Liver (tissue), 9 donors: ENCODE results near the gene TMEM125. TPM values are rescaled to one million over a fixed set of nuclear protein-coding genes. Genes with fewer than 3 reads are reported as not detected.

Experiments
- DNase-seq: peaks from one replicate; pipeline ENCODE4 v3.0.0-alpha.2; 2017; ENCODE audit warnings: low spot score
- H3K27ac ChIP-seq, 2 donors: one replicate each; pipeline ENCODE4 v1.7.0; 2013; ENCODE audit warnings: inconsistent platforms in 2 of 2, low read length in 2 of 2, control low read depth in 1 of 2, low read depth in 1 of 2, mild to moderate bottlenecking in 1 of 2
- H3K27me3 ChIP-seq, 4 donors: one replicate each; pipeline versions ENCODE4 v1.6.1 to v1.7.0; 2013; ENCODE audit warnings: low read length in 3 of 4, inconsistent platforms in 1 of 4, mild to moderate bottlenecking in 1 of 4, moderate library complexity in 1 of 4; ENCODE audit not compliant: control insufficient read depth in 4 of 4, insufficient read depth in 4 of 4
- H3K36me3 ChIP-seq, 4 donors: one replicate each; pipeline versions ENCODE4 v1.6.1 to v1.7.0; 2013; ENCODE audit warnings: low read length in 3 of 4, mild to moderate bottlenecking in 3 of 4, low read depth in 1 of 4, moderate library complexity in 1 of 4; ENCODE audit not compliant: control insufficient read depth in 4 of 4, insufficient read depth in 3 of 4
- H3K4me1 ChIP-seq, 4 donors: one replicate each; pipeline versions ENCODE4 v1.6.1 to v1.7.0; 2013; ENCODE audit warnings: low read length in 3 of 4, mild to moderate bottlenecking in 3 of 4, moderate library complexity in 1 of 4; ENCODE audit not compliant: control insufficient read depth in 4 of 4, insufficient read depth in 4 of 4
- H3K4me3 ChIP-seq, 3 donors: one replicate each; pipeline versions ENCODE4 v1.6.1 to v1.7.0; 2013; ENCODE audit warnings: low read length in 3 of 3, control low read depth in 1 of 3, low read depth in 1 of 3, mild to moderate bottlenecking in 1 of 3
- H3K9ac ChIP-seq, 2 donors: one replicate each; pipeline ENCODE4 v1.7.0; 2013; ENCODE audit warnings: low read length in 2 of 2, mild to moderate bottlenecking in 2 of 2, moderate library complexity in 2 of 2, control low read depth in 1 of 2, low read depth in 1 of 2
- H3K9me3 ChIP-seq, 4 donors: one replicate each; pipeline versions ENCODE4 v1.6.1 to v1.7.0; 2013; ENCODE audit warnings: low read length in 3 of 4; ENCODE audit not compliant: control insufficient read depth in 4 of 4
- EGR1 ChIP-seq, 2 donors: IDR thresholded peaks; 2 replicates each; pipeline ENCODE4 v1.6.1; 2016 to 2018; ENCODE audit warnings: antibody characterized with exemption in 2 of 2, low read depth in 2 of 2
- FOXA1 ChIP-seq: IDR thresholded peaks from 2 replicates; pipeline ENCODE4 v1.6.1; 2016; ENCODE audit warnings: antibody characterized with exemption
- GABPA ChIP-seq, 2 donors: IDR thresholded peaks in 1 of 2; conservative IDR thresholded peaks in 1 of 2; 2 replicates each; pipeline ENCODE4 v1.6.1; 2016; ENCODE audit warnings: antibody characterized with exemption in 2 of 2, mild to moderate bottlenecking in 1 of 2, moderate library complexity in 1 of 2
- HNF4A ChIP-seq, 2 donors: conservative IDR thresholded peaks; 2 replicates each; pipeline ENCODE4 v1.6.1; 2016; ENCODE audit warnings: antibody characterized with exemption in 2 of 2, mild to moderate bottlenecking in 2 of 2
- HNF4G ChIP-seq: IDR thresholded peaks from 2 replicates; pipeline ENCODE4 v1.6.1; 2016; ENCODE audit warnings: antibody characterized with exemption
- JUND ChIP-seq, 2 donors: IDR thresholded peaks; 2 replicates each; pipeline ENCODE4 v1.6.1; 2016; ENCODE audit warnings: antibody characterized with exemption in 2 of 2
- NR2F2 ChIP-seq: IDR thresholded peaks from 2 replicates; pipeline ENCODE4 v1.6.1; 2016; ENCODE audit warnings: antibody characterized with exemption
- RAD21 ChIP-seq, 2 donors: IDR thresholded peaks; 2 replicates each; pipeline ENCODE4 v1.6.1; 2016; ENCODE audit warnings: antibody characterized with exemption in 2 of 2, mild to moderate bottlenecking in 2 of 2
- REST ChIP-seq: IDR thresholded peaks from 2 replicates; pipeline ENCODE4 v1.6.1; 2016; ENCODE audit warnings: antibody characterized with exemption, mild to moderate bottlenecking
- SP1 ChIP-seq: IDR thresholded peaks from 2 replicates; pipeline ENCODE4 v1.6.1; 2018; ENCODE audit warnings: antibody characterized with exemption, mild to moderate bottlenecking
- TAF1 ChIP-seq: conservative IDR thresholded peaks from 2 replicates; pipeline ENCODE4 v1.6.1; 2016; ENCODE audit warnings: antibody characterized with exemption, mild to moderate bottlenecking
- YY1 ChIP-seq: IDR thresholded peaks from 2 replicates; pipeline ENCODE4 v1.6.1; 2016; ENCODE audit warnings: antibody characterized with exemption, mild to moderate bottlenecking
- WGBS: extraction: QIAGEN DNeasy Blood & Tissue Kit; methylation state at CpG from one replicate; pipeline ENCODE4 v1.1.7; 2013; 5-methylcytosine and 5-hydroxymethylcytosine counted together
- polyA plus RNA-seq, 2 donors: library from polyadenylated mRNA; stranded (reverse) in 1 of 2; unstranded in 1 of 2; fragments of 200-250 nt in 1 of 2; fragments of >200 nt in 1 of 2; fragmentation: Nextera tagmentation in 1 of 2; extraction: Ambion mirVana in 1 of 2; gene quantifications; one replicate each; pipeline versions ENCODE4 v1.2.1 to v1.2.3, GENCODE V29; 2013 to 2015
- total RNA-seq, 2 donors: library from RNA; depleted of rRNA; stranded (reverse); fragments of >200 nt; gene quantifications; one replicate each; pipeline ENCODE4 v1.2.3, GENCODE V29; 2014
- TF ChIP-seq, protein P1 (sequence below): IDR thresholded peaks from 2 replicates; pipeline ENCODE4 v1.6.1; 2016; ENCODE audit warnings: antibody characterized with exemption
- TF ChIP-seq, protein P2 (sequence below): IDR thresholded peaks from 2 replicates; pipeline ENCODE4 v1.6.1; 2016; ENCODE audit warnings: antibody characterized with exemption
- donor health status: healthy.
- donor health status: healthy.
- donor health status: healthy.
- donor health status: healthy.
- donor health status: healthy.

TMEM125 gene
- total and polyA plus RNA-seq, 4 donors: 0.21 to 1.0 (median 0.69) TPM

DNA sequence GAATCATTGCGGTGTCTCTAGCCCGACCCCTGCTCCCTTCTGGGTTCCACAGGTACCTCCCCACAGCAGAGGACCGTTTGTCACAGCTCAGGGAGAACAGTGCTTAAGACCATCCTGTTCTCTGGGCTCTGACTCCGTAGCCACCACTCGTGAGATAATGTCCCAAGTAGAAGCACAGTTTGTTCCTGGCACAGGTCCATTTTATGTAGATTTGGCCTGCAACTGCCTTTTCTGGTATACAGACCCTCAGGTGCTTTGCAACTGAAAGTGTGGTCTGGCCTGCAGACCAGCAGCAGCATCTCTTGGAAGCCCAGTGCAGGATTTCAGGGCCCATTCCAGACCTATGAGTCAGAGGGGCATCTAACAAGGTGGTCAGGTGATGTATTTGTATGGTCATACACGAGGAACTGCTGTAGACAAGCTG lies 28.4 kb upstream of the TMEM125 start:
- Histone ChIP-seq H3K4me1 (peaks cover 12 to 83% (median 76%) of the 10 kb centered on the region in 4 donors), H3K4me3 (no peak overlapping the region), H3K36me3 (no peaks in the 10 kb centered on the region), H3K9ac (no peak overlapping the region), H3K9me3 (no peaks in the 10 kb centered on the region), H3K27ac (no peak overlapping the region), H3K27me3 (no peaks in the 10 kb centered on the region)
- DNase-seq: no peak
- WGBS: 45% methylated on average over 6 of the region's 6 CpGs
- TF ChIP-seq JUND (IDR thresholded peaks at IDR 0.05): peak in 1 of 2 donors; percentile 32
- no peak for TF ChIP-seq GABPA (IDR thresholded peaks at IDR 0.05 in 1 of 2, conservative IDR thresholded peaks at IDR 0.05 in 1 of 2)

DNA sequence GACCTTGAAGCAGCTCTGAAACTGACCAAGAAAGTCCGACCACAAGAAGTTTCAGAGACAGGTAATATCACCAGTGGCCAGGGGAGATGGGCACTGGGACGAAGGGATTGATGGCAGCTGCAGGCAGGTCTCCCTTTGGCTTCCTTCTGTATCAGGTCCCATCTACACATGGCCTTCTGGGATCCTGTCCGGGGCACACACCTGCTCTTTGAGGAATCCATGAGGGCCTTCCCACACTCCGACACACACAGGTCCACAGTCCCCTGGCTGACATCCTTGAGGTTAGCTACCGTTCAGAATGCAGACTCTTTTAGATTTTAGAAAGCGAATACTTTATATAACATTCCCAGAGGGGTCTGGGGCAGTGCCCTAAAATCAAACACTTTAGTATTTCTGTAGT lies 26.5 kb upstream of the TMEM125 start:
- DNase-seq: no peak
- 73% methylated on average over 6 of the region's 6 CpGs for WGBS

GRCh38 chr1:43246466-43247213 lies 23.1 kb upstream of the TMEM125 start:
- WGBS: 42% methylated on average over 4 of the region's 4 CpGs
- peak overlapping the region; percentile 85 to 87 for H3K27ac ChIP-seq
- TF ChIP-seq EGR1 (IDR thresholded peaks at IDR 0.05; ENCODE audit: low read depth in 2 of 2) (no peak), TAF1 (no peak), YY1 (peak; percentile 22), SP1 (peak; percentile 31), JUND (IDR thresholded peaks at IDR 0.05) (peak; percentile 87 to 92), HNF4A (conservative IDR thresholded peaks at IDR 0.05) (peak; percentile 78 to 90)
- TF ChIP-seq, protein P1, sequence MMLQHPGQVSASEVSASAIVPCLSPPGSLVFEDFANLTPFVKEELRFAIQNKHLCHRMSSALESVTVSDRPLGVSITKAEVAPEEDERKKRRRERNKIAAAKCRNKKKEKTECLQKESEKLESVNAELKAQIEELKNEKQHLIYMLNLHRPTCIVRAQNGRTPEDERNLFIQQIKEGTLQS: peak; percentile 49
- TF ChIP-seq, protein P2, sequence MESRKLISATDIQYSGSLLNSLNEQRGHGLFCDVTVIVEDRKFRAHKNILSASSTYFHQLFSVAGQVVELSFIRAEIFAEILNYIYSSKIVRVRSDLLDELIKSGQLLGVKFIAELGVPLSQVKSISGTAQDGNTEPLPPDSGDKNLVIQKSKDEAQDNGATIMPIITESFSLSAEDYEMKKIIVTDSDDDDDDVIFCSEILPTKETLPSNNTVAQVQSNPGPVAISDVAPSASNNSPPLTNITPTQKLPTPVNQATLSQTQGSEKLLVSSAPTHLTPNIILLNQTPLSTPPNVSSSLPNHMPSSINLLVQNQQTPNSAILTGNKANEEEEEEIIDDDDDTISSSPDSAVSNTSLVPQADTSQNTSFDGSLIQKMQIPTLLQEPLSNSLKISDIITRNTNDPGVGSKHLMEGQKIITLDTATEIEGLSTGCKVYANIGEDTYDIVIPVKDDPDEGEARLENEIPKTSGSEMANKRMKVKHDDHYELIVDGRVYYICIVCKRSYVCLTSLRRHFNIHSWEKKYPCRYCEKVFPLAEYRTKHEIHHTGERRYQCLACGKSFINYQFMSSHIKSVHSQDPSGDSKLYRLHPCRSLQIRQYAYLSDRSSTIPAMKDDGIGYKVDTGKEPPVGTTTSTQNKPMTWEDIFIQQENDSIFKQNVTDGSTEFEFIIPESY: peak; percentile 52

More for the DNA sequence above, 26.5 kb upstream of the TMEM125 start:
- Histone ChIP-seq H3K9me3 (no peaks in the 10 kb centered on the region), H3K4me1 (peaks cover 12 to 66% (median 59%) of the 10 kb centered on the region in 4 donors), H3K4me3 (no peak overlapping the region), H3K36me3 (no peaks in the 10 kb centered on the region), H3K27me3 (no peaks in the 10 kb centered on the region), H3K9ac (no peak overlapping the region), H3K27ac (no peak overlapping the region)
- no peak for TF ChIP-seq NR2F2
- TF ChIP-seq YY1: no peak
- no peak for TF ChIP-seq HNF4A (conservative IDR thresholded peaks at IDR 0.05)
- TF ChIP-seq HNF4G: no peak
- no peak for TF ChIP-seq RAD21 (IDR thresholded peaks at IDR 0.05)
- TF ChIP-seq FOXA1: no peak
- TF ChIP-seq, protein P1: no peak
- TF ChIP-seq REST: no peak
- no peak for TF ChIP-seq SP1

More at GRCh38 chr1:43246466-43247213, 23.1 kb upstream of the TMEM125 start:
- no peaks in the 10 kb centered on the region for H3K27me3 ChIP-seq
- no peaks in the 10 kb centered on the region for H3K9me3 ChIP-seq
- no peak for DNase-seq
- H3K9ac ChIP-seq: peak overlapping the region; percentile 62 to 85
- no peaks in the 10 kb centered on the region for H3K36me3 ChIP-seq
- peaks cover 1 to 40% (median 34%) of the 10 kb centered on the region in 4 donors for H3K4me1 ChIP-seq
- peak overlapping the region; percentile 57 to 84 (median 77) for H3K4me3 ChIP-seq
